ENCODE measurements around the gene MRPL41.
A peak's percentile ranks its signal among the peaks of the same experiment; 100 is the strongest.
"Not testable (repeated sequence)": the region's sequence is repeated elsewhere in the genome, so short reads cannot be mapped to it uniquely, and the experiment has no call there.

The MRPL41 gene

DNA sequence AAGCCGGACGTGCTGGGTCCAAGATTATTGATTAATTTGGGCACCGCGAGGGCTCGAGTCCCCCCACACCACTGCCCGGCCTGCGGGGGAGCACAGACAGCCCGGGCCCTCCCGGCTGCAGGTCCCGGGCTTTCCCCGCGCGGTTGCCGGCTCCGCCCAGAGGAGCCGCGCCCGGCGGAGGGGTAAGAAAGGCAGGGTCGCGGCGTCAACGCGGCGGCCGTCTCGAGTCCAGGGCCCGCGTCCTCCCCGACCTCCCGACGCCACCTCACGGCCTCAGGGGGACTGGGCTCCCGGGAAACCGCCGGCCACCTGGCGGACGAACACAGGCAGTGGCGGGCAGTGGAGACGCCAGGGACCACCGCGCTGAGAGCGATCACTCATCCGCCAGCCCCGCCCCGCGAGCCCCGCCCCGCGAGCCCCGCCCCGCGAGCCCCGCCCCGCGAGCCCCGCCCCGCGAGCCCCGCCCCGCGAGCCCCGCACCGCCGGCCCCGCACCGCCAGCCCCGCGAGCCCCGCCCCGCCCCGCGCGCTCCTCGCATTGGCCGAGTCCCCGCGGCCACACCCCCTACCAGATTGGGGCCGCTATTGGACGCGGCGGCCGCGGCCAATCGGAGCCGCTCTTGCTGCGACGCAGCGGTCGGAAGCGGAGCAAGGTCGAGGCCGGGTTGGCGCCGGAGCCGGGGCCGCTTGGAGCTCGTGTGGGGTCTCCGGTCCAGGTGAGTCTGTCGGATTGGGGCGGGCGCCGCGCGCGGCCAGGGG lies at the start of gene MRPL41:
MRPL41 (plus strand) TSS at position 616 of the 758 bp plus-strand sequence. CDS start 203 bp downstream, outside the sequence.
- peak; percentile 75 for DNase-seq (ENCODE audit: low read depth, low spot score)

DNA sequence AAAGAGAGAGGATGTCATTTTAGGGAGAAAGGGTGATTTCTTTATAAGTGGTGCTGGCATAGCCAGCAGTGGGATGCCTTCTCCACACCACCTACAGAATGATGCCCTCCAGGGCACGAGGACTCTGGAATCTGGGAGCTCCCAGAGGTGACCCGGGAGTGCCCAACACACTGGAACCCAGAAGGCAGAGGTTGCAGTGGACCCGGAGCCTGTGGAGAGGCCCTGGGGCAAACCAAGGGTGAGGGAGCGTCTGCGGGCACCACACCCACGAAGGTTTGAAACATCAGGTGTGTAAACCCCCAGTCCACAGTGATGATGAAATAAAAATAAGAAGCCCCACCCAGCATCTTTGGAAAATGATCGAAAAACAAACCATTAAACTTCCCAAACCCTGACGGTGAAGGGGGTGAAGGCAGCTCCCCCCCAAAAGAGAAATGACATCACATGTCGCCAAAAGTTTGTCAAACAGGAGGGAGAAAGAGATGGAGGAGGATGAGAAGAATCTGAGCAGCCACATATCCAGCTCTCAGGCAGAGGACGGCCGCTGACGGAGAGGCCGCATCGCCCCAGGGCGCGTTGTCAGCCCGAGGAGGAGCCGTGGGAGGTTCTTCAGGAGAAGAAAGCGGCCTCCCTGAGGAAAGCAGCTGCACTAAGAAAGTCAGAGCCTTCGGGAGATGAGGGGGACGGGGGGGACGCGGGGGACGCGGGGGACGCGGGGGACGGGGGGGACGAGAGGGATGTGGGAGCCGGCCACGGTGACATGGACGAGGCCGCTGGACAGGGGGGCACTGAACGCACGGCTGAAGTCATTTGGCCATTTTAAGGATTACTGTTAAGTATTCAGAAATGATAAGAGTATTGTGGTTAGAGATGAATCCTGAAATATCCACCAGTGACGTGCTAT lies 49.4 kb upstream of the MRPL41 start:
- DNase-seq (ENCODE audit: low read depth, low spot score), result no peak

DNA sequence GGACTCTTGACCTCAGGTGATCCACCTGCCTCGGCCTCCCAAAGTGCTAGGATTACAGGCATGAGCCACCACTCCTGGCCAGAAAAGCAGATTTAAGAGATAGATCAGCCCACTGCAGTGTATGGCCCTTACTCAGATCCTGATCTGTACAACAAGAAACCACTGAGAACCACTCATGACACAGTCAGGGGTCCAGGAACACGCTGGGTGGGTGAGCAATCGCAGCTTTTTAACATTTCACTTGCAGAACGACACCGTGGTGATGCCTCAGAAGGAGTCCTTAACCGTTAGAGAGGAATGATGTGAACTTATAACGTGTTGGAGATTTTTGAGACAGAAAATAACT lies 47.3 kb upstream of the MRPL41 start:
- no peak for DNase-seq (ENCODE audit: low read depth, low spot score)

DNA sequence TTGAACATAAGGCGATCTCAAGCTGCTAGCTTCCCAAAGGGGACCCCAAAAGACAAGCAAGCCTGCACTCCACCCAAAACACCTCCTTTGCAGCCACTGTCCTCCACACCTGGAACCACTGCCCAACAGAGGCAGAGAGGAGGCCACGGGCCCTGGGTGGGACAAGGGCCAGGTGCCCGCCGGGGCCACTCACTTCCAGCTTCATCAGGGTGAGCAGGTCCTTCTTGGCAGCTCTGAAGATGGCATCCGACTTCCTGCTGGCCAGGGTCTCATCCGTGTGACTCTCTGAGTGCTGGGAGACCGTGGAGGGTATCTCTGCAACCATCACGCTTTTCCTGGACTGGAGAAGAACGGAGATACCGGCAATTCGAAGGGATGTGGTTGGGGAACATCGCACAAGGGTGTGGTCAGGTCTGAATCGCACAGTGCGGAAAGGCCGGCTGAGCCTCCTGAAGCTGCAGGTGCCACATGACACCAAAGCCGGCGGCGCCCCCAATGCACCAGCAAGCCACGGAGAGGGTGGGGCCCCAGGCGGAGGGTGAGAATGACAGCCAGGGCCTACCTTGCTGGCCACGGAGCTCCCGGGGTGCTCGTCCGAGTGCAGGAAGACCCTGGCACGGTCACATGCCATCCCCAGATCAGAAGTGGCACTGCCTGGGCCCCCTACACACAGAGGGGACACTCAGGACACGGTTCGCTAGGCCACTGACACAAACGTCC lies 46.1 kb upstream of the MRPL41 start:
- DNase-seq (ENCODE audit: low read depth, low spot score), result no peak

DNA sequence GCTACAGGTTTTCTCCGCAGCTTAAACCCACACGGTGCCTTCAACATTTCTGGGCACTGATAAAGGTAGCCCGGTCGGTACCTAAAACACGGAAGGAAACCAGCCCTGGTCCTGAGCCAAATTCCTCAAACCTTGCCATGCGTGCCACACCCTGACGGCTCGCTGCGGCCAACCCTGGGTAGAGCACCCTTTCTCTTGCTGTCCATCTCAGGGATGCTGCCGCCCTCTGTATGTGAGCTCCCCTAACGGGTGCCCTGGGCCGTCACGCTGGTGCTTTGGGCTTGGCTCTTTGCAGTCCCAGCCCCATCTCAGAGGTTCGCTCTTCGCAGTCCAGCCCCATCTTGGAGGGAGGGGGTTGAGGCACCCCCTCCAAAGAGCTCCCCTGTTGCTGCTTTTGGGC lies 45.4 kb upstream of the MRPL41 start:
- no peak for DNase-seq (ENCODE audit: low read depth, low spot score)

DNA sequence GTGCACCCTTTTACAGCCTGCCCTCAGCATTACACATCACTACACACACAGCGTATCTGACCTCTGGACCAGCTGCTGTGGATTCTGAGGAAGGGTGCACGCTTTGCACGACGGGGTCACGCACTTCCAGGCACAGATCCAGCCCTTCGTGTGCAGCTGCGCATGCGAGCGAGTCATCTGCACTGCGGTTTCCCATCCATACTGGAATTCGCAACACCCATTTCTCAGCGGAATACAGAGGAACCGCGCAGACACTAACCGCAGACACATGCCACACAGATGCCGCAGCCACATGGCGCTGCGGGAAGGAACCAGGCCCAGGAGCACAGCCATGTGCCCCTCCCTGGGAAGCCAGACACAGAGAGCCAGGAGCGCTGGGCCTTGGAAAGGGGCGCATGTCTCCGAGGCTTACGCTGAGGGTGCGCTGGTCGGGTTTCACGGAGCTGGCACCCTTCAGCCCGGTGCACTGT lies 44.9 kb upstream of the MRPL41 start:
- no peak for DNase-seq (ENCODE audit: low read depth, low spot score)

DNA sequence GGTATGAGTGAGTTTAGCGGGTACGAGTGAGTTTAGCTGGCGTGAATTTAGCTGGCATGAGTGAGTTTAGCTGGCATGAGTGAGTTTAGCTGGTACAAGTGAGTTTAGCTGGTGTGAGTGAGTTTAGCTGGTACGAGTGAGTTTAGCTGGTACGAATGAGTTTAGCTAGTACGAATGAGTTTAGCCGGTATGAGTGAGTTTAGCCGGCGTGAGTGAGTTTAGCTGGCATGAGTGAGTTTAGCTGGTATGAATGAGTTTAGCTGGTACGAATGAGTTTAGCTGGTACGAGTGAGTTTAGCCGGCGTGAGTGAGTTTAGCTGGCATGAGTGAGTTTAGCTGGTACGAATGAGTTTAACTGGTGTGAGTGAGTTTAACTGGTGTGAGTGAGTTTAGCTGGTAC lies 42.5 kb upstream of the MRPL41 start:
- DNase-seq (ENCODE audit: low read depth, low spot score), result no peak

DNA sequence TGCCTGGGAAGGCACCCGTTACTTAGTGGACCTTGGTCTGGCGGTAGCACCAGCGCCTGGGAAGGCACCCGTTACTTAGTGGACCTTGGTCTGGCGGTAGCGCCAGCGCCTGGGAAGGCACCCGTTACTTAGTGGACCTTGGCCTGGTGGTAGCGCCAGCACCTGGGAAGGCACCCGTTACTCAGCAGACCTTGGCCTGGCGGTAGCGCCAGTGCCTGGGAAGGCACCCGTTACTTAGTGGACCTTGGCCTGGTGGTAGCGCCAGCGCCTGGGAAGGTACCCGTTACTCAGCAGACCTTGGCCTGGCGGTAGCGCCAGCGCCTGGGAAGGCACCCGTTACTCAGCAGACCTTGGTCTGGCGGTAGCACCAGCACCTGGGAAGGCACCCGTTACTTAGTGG lies 40.6 kb upstream of the MRPL41 start:
- DNase-seq (ENCODE audit: low read depth, low spot score), result not testable (repeated sequence)

DNA sequence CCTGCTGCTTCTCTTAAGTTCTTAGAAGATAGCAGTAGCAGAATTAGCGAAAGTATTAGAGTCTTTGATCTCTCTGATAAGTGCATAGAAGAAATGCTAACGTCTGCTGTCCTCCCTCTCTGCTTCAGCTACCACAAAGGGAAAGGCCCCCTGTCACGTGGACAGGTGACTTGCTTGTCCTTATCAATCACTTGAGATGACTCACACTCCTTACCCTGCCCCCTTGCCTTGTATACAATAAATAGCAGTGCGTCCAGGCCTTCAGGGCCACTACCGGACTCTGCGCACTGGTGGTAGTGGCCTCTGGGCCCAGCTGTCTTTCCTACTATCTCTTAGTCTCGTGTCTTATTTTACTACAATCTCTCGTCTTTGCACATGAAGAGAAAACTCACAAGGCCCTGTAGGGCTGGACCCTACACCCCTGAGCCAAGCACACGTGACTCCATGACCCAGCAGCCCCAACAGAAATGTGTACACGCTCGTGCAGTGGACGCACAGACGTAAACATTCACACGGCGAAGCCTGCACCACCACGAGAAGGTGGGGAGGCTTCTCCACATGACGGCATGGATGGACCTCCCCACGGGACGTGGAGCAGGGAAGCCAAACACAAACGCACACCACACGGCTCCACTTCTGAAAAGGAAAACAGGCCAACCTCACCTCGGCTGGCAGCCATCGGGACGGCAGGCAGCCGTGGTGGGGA lies 39.8 kb upstream of the MRPL41 start:
- no peak for DNase-seq (ENCODE audit: low read depth, low spot score)

DNA sequence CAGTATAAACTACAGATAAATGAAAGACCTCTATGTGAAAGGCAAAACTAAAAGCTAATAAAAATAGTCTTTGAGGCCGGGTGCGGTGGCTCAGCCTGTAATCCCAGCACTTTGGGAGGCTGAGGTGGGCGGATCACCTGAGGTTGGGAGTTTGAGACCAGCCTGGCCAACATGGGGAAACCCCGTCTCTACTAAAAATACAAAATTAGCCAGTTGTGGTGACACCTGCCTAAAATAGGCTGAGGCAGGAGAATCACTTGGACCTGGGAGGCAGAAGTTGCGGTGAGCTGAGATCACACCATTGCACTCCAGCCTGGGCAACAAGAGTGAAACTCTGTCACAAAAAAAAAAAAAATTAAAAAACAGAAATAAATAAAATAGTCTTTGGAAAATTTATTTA lies 38.5 kb upstream of the MRPL41 start:
- DNase-seq (ENCODE audit: low read depth, low spot score), result not testable (repeated sequence)

DNA sequence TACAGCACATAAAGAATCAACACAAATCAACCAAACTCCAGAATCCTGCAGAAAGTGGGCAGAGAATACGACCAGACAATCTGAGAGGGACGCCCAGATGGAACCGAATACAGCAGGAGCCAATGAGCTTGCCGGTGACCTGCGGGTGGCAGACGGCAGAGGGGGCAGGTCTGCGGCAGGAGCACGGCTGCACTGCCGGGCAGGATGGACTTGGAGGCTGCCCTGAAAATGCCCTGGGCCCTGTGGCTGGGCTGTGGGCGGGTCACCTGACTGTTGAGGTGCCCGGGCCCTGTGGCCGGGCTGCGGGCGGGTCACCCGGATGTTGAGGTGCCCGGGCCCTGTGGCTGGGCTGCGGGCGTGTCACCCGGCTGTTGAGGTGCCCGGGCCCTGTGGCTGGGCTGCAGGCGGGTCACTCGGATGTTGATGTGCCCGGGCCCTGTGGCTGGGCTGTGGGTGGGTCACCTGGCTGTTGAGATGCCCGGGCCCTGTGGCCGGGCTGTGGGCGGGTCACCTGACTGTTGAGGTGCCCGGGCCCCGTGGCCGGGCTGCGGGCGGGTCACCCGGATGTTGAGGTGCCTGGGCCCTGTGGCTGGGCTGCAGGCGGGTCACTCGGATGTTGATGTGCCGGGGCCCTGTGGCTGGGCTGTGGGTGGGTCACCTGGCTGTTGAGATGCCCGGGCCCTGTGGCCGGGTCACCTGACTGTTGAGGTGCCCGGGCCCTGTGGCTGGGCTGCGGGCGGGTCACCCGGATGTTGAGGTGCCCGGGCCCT lies 37.7 kb upstream of the MRPL41 start:
- not testable (repeated sequence) for DNase-seq (ENCODE audit: low read depth, low spot score)

DNA sequence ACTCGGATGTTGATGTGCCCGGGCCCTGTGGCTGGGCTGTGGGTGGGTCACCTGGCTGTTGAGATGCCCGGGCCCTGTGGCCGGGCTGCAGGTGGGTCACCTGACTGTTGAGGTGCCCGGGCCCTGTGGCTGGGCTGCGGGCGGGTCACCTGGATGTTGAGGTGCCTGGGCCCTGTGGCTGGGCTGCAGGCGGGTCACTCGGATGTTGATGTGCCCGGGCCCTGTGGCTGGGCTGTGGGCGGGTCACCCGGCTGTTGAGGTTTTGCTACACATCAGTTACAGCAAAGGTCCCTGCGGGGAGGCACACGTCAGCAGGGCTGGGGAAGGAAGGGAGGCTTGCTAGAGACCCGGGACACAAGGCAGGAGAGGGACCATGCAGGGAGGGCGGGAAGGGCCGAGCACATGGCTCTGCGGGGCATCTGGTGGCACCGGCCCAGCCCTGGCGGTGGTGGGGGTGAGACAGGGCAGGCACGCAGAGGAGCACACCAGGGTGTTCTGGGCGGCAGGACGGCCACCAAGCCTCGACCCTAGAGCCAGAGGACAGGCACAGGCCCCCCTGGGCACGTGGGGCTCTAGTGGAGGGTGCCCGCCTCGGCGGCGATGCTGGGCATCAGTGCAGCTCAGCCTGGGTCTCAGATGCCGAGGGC lies 36.9 kb upstream of the MRPL41 start:
- DNase-seq (ENCODE audit: low read depth, low spot score), result no peak

DNA sequence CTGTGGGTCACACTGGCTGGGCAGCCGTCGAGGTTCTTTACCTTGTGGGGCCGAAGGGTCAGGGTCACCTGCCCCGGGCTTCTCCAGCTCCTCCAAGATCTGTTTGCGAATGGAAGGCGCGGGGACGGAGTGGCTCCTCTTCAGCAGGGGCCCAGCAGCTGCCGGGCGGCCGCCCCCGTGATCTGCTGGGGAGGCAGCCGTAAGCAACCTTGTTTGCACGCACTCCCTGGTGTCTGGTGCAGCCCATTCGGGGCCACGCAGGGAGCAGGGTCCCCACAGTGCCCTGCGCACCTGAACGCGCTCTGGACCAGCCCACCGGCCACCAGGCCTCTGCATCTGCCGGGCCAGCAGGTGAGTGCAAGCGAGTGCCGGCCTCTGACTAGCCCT lies 36.3 kb upstream of the MRPL41 start:
- no peak for DNase-seq (ENCODE audit: low read depth, low spot score)

DNA sequence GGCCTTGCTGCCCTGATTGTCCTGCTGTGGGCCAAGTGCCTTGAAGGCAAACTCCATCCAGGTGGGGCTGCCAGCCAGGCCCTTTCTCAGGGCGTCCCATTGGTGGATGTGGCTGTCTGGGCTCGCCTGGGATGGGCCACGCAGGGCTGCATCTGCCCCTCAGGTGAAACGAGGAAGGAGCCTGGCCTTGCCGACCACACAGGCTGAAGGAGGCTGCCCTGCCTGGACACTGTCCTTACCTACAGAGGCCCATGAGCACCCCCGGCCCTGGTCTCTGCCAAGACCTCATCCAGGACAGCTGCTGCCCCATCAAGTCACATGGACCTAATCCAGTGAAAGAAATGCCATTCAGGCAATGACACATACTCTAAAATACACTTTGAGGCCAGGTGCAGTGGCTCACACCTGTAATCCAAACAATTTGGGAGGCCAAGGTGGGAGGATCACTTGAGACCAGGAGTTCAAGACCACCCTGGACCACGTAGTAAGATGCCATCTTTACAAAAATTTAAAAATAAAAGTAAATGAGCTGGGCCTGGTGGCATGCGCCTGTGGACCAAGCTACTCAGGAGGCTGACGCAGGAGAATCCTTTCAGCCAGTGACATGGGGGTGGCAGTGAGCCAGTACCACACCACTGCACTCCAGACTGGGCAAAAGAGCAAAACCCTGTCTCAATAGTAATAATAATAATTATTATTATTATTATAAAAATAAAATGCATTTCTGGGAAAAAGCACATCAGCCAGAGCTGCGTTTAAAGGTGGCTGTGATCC lies 35.3 kb upstream of the MRPL41 start:
- no peak for DNase-seq (ENCODE audit: low read depth, low spot score)

DNA sequence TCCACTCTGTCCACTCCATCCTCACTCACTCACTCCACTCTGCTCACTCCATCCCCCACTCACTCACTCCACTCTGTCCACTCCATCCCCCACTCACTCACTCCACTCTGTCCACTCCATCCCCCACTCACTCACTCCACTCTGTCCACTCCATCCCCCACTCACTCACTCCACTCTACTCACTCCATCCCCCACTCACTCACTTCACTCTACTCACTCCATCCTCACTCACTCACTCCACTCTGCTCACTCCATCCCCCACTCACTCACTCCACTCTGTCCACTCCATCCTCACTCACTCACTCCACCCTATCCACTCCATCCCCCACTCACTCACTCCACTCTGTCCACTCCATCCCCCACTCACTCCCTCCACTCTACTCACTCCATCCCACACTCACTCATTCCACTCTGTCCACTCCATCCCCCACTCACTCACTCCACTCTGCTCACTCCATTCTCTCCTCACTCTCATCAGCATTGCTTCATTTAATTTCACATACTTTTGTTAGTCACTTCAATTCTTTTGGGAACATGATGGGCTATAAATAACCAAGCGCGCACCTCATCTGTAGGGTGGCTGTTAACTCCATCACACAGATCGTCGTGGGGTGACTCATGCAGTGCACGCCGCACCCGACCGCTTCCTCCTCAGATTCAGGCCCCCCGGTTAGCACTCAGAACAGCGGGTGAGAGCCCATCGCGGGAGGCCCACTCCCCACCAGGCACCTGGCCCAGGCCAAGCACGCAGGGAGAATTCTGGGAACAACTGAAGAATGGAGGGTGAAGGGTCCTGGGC lies 32.8 kb upstream of the MRPL41 start:
- DNase-seq (ENCODE audit: low read depth, low spot score), result not testable (repeated sequence)

DNA sequence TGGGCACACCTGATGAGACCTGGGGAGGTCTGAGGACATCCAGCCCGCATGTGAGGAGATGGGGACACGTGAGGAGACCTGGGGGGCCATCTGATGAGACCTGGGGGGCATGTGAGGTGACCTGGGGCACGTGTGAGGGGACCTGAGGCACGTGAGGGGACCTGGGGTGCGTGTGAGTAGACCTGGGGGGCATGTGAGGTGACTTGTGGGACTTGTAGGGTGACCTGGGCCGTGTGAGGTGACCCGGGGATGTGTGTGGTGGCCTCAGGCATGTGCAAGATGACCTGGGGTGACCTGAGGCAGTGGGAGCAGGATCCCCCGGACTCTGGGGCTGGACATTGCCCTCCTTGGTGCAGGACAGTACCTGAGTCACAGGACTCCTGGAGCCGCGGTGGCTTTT lies 32.1 kb upstream of the MRPL41 start:
- DNase-seq (ENCODE audit: low read depth, low spot score), result no peak

DNA sequence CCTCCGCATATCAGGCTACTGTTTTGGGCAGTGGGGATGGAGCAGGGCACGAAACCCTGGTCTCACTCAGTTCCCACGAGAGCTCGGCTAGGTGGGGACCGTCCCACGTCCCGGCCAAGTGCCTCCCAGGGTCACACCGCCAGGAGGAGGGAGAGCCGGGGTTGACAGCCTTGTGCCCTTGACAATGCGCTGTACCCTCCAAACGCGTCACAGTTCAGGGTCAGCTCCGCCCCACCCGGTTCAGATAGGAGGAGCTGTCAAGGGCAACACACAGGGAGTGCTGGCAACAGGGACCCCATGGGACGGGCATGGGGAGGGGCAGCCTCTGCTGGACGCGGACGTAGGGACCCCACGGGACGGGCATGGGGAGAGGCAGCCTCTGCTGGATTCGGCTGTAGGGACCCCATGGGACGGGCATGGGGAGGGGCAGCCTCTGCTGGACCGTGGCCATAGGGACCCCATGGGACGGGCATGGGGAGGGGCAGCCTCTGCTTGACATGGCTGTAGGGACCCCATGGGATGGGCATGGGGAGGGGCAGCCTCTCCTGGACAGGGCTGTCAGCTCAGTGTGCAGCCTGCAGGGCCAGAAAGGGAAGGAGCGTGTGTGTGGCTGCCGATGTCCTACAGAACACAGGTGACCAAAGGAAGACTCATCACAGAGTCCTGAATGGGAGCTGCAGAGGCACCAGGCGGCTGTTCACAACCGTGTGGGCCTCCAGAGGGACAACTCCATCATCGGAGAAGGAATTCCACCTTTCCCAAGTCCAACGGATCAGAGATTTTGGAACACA lies 30.9 kb upstream of the MRPL41 start:
- DNase-seq (ENCODE audit: low read depth, low spot score), result no peak
